RPMI8226 (cell line): ENCODE measurements around the gene SETMAR.
"Not testable (repeated sequence)": the region's sequence is repeated elsewhere in the genome, so short reads cannot be mapped to it uniquely, and the experiment has no call there.

Experiments
- DNase-seq: peaks from one replicate; pipeline ENCODE4 v3.0.0-alpha.2; 2015

SETMAR gene

GRCh38 chr3:4303187-4304123 is at the start of gene SETMAR:
TSS of gene SETMAR (plus strand) at chr3:4303369. CDS start at chr3:4303371, 2 bp downstream.
- DNase-seq = peak; percentile 86

DNA sequence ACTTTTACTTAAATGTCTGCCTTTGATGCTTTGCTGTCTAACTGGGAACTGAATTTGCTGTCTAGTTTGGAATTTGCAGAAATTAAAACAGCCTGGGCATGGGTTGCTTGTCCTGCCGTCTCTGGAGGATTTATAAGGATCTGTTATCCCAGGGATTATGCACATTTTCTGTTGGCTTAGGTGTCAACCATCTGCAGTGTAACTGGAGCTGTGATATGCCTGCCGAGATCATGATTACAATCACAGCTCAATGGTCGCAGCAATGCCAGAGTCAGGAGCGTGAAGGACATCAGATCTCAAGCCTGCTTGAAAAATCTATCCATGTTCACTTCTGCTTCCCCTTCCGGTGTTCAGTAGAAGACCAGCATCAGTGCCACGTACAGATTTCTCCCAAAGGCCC is 41.8 kb upstream of the SETMAR start:
- DNase-seq = no peak

- no peak for DNase-seq
Measured at GRCh38 chr3:4264040-4264439, 39.1 kb upstream of the SETMAR start.

DNA sequence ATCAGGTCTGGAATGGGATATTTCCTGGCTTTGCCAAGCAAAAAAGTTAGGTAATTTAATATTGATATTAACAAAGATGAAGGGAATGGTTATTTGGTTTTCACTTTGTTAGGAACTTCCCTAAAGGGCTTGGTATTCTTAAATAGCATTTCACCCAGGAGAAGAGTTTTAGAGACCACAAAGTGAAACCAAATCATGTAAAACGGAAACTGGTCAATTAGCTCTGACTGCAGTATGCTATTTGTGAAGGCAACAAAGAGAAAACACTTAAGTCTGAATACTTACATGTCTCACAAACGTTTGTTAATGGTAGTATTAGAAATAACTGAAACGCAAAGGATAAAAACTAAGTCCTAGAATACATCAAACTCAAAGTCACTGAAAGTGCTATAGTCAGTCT is 32.4 kb upstream of the SETMAR start:
- peak; percentile 16 for DNase-seq

GRCh38 chr3:4271834-4272233 is 31.3 kb upstream of the SETMAR start:
- DNase-seq = peak; percentile 20

- DNase-seq = no peak
Measured at GRCh38 chr3:4279516-4280105, 23.6 kb upstream of the SETMAR start.

GRCh38 chr3:4281991-4282390 is 21.2 kb upstream of the SETMAR start:
- no peak for DNase-seq

- DNase-seq = no peak
Measured at GRCh38 chr3:4284865-4285264, 18.3 kb upstream of the SETMAR start.

DNA sequence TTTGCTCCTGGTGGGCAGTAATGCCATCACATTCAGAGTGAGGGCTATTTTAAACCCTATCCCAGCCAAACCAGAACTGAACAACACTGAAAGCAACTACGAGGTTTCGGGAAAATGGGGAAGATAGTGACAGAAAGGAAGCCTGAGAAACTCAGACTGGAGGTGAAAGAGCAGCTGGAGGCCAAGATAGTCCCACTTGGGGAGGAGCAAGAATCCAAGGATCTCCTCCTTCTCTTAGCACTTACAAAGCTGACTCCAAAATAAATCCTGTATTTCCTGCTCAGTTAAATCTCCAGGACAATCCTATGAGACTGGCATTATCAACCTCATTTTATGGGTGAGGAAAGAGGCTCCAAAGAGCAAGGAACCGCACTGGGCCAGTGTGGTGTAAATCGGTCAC is 14.1 kb upstream of the SETMAR start:
- DNase-seq = no peak

DNA sequence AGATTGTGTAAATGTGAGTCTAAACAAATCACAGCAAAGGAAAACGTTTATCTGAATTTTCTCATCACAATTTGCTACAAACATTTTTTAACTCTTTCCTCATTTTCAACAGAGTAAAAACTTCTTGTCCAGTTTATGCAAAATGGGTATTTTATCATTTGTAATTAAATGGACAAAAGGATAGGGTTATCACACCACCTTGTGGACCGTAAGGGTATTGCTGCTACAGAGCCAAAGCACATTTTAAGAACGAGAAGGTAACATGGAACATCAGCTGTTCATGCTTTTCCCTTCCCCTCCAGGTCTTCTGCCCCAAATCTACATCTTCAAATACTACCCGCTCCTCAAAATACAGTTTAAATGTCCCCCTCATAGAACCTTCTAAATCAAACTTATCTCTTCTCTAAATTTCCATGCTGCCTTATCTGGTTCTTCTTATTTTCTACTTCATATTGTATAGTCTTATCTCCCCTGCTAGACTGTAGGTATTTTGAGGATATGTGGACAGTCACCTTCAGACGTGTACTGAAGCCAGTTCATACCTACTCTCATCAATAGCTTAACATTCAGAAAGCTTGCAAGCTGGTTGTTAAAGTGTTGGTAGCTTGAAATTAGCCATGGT is 12.8 kb upstream of the SETMAR start:
- peak; percentile 55 for DNase-seq

GRCh38 chr3:4292301-4292700 is 10.9 kb upstream of the SETMAR start:
- no peak for DNase-seq

DNA sequence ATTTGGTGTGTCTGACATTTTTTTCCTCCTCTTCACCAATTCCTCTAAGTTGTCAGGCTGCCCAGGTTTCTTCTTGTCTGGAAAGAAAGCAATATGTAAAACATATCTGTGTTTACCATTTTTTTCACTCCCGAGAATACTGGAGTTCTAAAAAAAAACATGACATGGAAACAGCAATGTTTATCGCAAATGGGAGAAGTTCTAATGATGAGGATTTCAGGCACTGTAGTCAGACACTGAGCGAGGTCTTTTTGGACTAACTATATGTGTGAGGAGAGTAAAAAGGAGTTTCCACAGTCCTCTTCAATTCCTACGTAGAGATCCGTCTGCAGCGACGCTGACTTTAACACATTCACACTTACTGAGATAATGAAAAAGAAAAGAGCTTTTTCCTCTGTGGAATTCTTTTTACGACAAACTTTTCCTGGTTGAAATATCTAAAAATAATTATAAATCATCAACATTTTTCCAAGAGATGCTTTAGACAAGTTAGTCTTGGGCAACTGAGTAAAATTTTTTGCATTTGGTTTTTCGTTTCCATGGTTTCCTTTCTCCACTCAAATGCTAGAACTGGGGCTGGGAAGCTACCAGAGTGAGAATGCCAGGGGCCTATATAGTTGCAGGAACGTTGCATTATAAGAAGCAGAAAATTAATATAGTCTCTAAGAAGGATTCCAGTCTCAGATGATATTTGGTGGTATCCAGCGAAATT is 8.4 kb upstream of the SETMAR start:
- DNase-seq = no peak

- not testable (repeated sequence) for DNase-seq
Measured at GRCh38 chr3:4296454-4296853, 6.7 kb upstream of the SETMAR start.

DNA sequence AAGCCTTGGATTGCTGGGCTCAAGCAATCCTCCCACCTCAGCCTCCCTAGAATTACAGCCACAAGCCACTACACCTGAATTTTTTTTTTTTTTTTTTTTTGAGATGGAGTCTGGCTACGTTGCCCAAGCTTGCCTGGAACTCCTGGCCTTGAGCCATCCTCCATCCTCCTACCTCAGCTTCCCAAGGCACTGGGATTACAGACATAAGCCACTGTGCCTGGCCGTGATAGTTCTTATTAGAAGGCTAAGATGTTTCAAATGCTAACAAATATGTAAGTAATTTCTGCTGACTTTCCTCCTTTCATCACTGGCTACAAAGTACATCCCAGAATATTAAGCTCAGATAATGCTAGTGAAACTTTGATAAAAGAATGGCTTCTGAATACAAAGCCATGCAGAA is 5.7 kb upstream of the SETMAR start:
- no peak for DNase-seq

DNA sequence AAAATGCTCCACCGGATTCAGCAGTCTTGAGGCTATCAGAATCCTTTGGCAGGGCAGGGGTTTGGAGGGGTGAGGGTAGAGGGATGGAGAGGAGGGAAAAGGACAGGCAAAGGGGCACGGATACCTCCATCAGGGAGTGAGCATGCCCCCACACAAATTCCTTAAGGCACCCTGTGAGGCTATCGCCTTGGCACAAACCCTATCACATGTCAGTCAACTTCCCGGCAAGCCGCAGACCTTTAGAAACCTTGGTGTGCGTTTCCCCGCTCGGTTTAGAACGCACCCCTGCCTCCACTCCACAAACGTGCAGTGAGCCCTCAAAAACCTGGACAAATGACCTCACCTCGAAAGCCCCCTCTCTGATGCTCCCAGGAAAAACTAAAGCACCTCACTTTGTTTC is 422 bp upstream of the SETMAR start:
- no peak for DNase-seq

DNA sequence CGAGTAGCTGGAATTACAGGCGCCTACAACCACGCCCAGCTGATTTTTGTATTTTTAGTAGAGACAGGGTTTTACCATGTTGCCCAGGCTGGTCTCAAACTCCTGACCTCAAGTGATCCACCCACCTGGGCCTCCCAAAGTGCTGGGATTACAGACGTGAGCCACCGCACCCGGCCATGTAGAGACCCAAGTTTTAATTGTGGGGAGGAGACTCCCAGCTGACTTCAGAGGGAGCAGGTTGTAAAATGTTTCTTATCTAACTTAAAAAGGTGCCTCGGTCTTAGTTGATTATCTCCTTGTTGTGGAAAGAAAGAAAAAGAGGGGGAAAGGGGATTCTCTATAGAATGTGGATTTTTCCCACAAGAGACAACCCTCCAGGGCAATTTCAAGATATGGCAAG is 2.0 kb downstream of the SETMAR start:
- DNase-seq = not testable (repeated sequence)

DNA sequence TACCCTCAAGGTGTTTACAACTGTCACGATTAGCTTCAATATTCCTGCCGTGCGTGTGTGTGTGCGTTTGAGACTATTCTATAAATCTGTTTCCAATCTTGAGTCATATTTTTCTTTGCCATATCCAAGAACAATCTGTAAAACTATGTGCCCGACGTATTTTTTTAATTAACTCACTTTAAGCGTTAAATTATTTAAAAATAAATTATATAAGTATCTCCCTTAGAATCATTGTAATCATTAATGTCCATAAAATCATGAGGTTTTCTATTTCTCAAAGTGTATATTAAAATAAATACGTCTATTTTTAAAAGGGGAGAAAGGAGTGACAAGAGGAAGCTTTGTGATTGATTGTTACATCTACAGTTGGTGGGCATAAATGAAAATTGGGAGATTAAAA is 2.9 kb downstream of the SETMAR start:
- no peak for DNase-seq

GRCh38 chr3:4306860-4307259 is 3.7 kb downstream of the SETMAR start:
- DNase-seq = no peak

- DNase-seq = no peak
Measured at GRCh38 chr3:4309491-4310128, 6.4 kb downstream of the SETMAR start.

DNA sequence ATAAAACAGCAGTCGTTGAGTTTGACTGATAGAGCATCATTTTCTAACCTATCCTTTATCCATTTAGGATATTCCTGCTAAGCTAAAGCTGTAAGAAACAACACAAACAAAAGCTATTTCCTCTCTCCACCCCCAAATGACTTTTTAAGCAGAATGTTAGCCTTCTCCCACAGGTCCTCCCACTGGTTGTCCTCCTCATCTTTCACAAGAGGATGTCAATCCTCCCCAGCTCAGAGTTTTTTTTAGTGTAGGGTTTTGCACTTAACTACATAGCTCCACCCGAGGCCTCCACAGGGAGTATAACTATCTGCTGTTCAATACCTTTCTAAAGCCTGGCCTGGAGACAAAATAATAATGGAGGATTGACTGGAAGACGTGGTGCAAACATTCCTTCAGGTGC is 7.8 kb downstream of the SETMAR start:
- DNase-seq = no peak

DNA sequence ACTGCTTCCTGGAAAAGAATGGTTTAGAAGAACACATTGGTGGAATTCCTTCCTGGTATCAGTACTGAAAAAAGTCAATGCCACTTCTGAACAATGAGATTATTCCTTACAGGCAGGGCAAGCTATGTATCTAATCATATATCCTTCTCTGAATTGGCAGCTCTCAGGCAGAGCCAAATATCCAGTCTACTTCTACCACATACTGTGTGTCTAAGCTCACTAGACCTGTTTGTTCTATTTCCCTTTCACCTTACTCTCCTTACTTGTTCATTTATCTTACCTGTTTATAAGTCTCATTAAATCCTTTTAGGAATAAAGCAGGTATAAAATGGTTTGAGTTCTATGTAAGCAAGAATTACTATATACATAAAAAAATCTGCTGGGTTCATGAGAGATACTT is 8.3 kb downstream of the SETMAR start:
- DNase-seq = no peak

DNA sequence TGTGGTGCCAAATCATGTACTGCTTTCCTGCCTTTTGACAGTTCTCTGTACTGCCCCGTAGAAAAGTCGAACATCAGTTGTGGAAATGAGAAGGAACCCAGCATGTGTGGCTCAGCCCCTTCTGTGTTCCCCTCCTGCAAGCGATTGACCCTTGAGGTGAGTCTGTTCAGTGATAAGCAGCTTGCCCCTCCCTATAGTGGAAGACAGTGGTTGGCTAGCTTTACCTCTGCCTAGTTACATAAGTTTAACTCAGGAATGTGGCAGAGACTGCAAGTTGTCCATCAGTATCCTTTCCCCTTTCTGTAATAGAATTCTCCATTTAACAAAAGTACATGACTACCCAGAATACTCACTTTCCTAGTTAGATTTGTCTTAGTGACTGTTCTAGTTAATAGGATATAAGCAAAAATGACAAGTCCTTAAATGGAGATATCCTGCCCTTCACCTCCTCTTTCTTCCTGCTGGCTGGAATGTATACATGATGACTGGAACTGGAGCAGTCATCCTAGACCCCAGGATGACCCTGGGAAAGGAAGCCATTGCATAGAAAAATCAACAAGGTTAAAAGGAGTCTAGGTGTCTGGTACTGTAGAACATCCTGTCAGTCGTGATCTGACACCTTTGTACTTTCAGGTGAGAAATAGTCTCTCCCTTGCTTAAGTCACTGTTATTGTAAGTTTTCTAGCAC is 10.6 kb downstream of the SETMAR start:
- no peak for DNase-seq
